Gastrocnemius medialis (tissue), 4 donors: ENCODE measurements around the gene GNAI3. TPM values are rescaled to one million over a fixed set of nuclear protein-coding genes. Genes with fewer than 3 reads are reported as not detected.

Source experiments
- ATAC-seq, 2 donors: fragments of 150-250 bp; one replicate each; pipeline ENCODE4 v1.9.1; 2016
- DNase-seq, 2 donors: peaks; one replicate each; pipeline ENCODE4 v3.0.0-alpha.2; 2019
- H3K27ac ChIP-seq, 4 donors: fragments of 200-600 bp; sonication (generic); 1 replicate in 1 of 4; 2 replicates in 3 of 4; pipeline ENCODE4 v1.5.1; 2016 to 2018; ENCODE audit warnings: mild to moderate bottlenecking in 2 of 4, moderate library complexity in 1 of 4
- H3K27me3 ChIP-seq, 3 donors: fragments of 200-600 bp; sonication (generic) in 2 of 3; 1 replicate in 1 of 3; 2 replicates in 2 of 3; pipeline versions ENCODE4 v1.5.1 to v1.6.0; 2016 to 2019; ENCODE audit warnings: mild to moderate bottlenecking in 1 of 3, moderate library complexity in 1 of 3
- H3K36me3 ChIP-seq, 2 donors: fragments of 200-600 bp; sonication (generic) in 1 of 2; one replicate each; pipeline ENCODE4 v1.5.1; 2017 to 2018
- H3K4me1 ChIP-seq, 2 donors: fragments of 200-600 bp; sonication (generic) in 1 of 2; one replicate each; pipeline ENCODE4 v1.5.1; 2016 to 2017; ENCODE audit warnings: mild to moderate bottlenecking in 2 of 2
- H3K4me3 ChIP-seq, 4 donors: fragments of 200-600 bp; sonication (generic) in 3 of 4; 1 replicate in 1 of 4; 2 replicates in 3 of 4; pipeline ENCODE4 v1.5.1; 2016 to 2019; ENCODE audit warnings: mild to moderate bottlenecking in 2 of 4
- H3K9me3 ChIP-seq, 3 donors: fragments of 200-600 bp; sonication (generic) in 2 of 3; 1 replicate in 1 of 3; 2 replicates in 2 of 3; pipeline ENCODE4 v1.5.1; 2016 to 2019
- POLR2A ChIP-seq, 2 donors: fragments of 450-650 bp; IDR thresholded peaks; one replicate each; pipeline ENCODE4 v1.6.1; 2017; ENCODE audit warnings: antibody characterized with exemption in 2 of 2, mild to moderate bottlenecking in 2 of 2, moderate library complexity in 2 of 2
- in situ Hi-C, 4 donors: fragments of 200-750 bp; cut with MboI; loops; one replicate each; pipeline versions ENCODE4 v1.15.0 to v1.8.0; 2017; ENCODE audit warnings: low sequenced_read_pairs in 4 of 4
- intact Hi-C: fragments of 100-400 bp; cut with DNase I; formaldehyde crosslinking; loops from one replicate; pipeline ENCODE4 v1.15.1; 2023; ENCODE audit warnings: low total_unique reads
- total RNA-seq, 4 donors: library from RNA; depleted of rRNA; stranded (reverse); fragments of >200 nt; gene quantifications; one replicate each; pipeline versions ENCODE4 v1.1.0 to v1.2.3, GENCODE V29; 2016
- TF ChIP-seq, protein P1 (sequence below), 5 experiments: fragments of 450-650 bp in 3 of 5; fragments of 200-600 bp in 2 of 5; sonication (generic) in 2 of 5; IDR thresholded peaks in 4 of 5; conservative IDR thresholded peaks in 1 of 5; 1 replicate in 4 of 5; 2 replicates in 1 of 5; pipeline ENCODE4 v1.5.1; 2016 to 2019; ENCODE audit warnings: antibody characterized with exemption in 5 of 5, mild to moderate bottlenecking in 3 of 5, moderate library complexity in 3 of 5

GNAI3 gene
- total RNA-seq, 4 donors from 2014 or later: 0.90 to 2.5 (median 1.8) TPM

DNA sequence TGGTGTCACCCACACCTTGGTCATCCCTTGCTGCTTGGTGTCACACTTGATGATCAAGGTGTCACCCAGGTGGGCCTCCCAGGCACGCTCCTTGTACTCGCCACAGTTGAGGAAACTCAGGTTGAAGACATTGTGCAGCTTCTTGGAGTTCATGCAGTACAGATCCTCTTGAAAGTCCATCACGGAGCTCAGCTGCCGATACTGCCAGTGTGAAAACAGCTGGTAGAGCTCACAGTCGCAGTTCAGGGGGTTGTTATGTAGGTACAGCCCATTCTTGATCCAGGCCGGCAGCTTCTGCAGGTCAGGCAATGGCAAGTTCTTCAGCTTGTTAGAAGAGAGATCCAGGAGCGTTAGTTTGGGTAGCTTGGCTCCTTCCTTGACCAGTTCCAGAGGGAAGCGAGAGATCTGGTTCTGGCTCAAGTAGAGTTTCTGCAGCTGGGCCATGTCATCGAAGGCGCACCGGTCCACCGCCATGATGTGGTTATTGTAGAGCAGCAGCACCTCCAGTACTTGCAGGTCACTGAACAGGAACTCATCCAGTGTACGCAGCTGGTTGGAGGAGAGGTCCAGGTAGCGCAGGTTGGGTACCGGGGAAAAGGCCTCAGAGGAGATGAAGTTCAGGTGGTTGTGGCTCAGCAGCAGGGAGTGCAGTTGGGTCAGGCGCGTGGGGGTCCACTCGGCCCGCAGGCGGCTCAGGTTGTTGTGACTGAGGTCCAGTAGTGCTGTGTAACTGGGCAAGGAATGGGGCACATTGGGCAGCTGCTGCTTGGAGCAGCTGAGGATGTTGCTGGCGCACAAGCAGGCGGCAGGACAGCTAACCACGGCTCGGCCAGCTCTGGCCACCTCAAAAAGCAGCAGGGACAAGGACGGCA, 40.2 kb upstream of the GNAI3 start:
- intact Hi-C loops (loop anchor here (2.0 kb wide), 1 partner anchor 23 kb away; no protein-coding TSS in a partner anchor), in situ Hi-C loops (no loop called here)
- TF ChIP-seq, protein P1, sequence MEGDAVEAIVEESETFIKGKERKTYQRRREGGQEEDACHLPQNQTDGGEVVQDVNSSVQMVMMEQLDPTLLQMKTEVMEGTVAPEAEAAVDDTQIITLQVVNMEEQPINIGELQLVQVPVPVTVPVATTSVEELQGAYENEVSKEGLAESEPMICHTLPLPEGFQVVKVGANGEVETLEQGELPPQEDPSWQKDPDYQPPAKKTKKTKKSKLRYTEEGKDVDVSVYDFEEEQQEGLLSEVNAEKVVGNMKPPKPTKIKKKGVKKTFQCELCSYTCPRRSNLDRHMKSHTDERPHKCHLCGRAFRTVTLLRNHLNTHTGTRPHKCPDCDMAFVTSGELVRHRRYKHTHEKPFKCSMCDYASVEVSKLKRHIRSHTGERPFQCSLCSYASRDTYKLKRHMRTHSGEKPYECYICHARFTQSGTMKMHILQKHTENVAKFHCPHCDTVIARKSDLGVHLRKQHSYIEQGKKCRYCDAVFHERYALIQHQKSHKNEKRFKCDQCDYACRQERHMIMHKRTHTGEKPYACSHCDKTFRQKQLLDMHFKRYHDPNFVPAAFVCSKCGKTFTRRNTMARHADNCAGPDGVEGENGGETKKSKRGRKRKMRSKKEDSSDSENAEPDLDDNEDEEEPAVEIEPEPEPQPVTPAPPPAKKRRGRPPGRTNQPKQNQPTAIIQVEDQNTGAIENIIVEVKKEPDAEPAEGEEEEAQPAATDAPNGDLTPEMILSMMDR (IDR thresholded peaks at IDR 0.05 in 4 of 5, conservative IDR thresholded peaks at IDR 0.05 in 1 of 5): no peak
- TF ChIP-seq POLR2A (IDR thresholded peaks at IDR 0.05): no peak
- no peaks in the 10 kb centered on the region for H3K9me3 ChIP-seq
- peak overlapping the region; percentile 86 to 89 (median 87) for H3K27ac ChIP-seq
- H3K4me3 ChIP-seq: peak overlapping the region in 3 of 4 donors; percentile 69 to 88 (median 70)
- H3K27me3 ChIP-seq: no peaks in the 10 kb centered on the region
- DNase-seq: no peak
- H3K4me1 ChIP-seq: peaks cover 11 to 39% of the 10 kb centered on the region in 2 donors
- no peaks in the 10 kb centered on the region for H3K36me3 ChIP-seq
- ATAC-seq: peak; percentile 18 to 28

DNA sequence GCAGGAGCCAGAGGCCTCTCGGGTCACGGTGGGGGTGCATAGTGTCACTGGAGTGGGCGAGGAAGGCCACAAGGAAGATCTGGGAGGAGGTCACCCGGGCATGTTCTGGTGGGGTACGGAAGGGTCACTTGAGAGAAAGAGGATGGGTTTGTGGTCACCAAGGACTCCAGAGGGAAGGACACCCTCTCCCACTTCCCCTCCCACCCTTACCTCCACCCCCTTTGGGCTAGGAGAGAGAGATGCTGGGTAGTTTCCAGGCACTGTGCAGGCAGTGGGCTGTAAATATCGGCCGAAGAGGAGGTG, 39.6 kb upstream of the GNAI3 start:
- Histone ChIP-seq H3K27me3 (no peaks in the 10 kb centered on the region), H3K9me3 (no peaks in the 10 kb centered on the region), H3K36me3 (no peaks in the 10 kb centered on the region), H3K4me3 (peak overlapping the region; percentile 56 to 88 (median 70)), H3K4me1 (peaks cover 11 to 39% of the 10 kb centered on the region in 2 donors), H3K27ac (peak overlapping the region; percentile 86 to 89 (median 87))
- TF ChIP-seq, protein P1 (IDR thresholded peaks at IDR 0.05 in 4 of 5, conservative IDR thresholded peaks at IDR 0.05 in 1 of 5): no peak
- TF ChIP-seq POLR2A (IDR thresholded peaks at IDR 0.05): no peak
- ATAC-seq (peak; percentile 10 to 22), DNase-seq (no peak)
- in situ Hi-C loops (no loop called here), intact Hi-C loops (loop anchor here (2.0 kb wide), 1 partner anchor 24 kb away; no protein-coding TSS in a partner anchor)

DNA sequence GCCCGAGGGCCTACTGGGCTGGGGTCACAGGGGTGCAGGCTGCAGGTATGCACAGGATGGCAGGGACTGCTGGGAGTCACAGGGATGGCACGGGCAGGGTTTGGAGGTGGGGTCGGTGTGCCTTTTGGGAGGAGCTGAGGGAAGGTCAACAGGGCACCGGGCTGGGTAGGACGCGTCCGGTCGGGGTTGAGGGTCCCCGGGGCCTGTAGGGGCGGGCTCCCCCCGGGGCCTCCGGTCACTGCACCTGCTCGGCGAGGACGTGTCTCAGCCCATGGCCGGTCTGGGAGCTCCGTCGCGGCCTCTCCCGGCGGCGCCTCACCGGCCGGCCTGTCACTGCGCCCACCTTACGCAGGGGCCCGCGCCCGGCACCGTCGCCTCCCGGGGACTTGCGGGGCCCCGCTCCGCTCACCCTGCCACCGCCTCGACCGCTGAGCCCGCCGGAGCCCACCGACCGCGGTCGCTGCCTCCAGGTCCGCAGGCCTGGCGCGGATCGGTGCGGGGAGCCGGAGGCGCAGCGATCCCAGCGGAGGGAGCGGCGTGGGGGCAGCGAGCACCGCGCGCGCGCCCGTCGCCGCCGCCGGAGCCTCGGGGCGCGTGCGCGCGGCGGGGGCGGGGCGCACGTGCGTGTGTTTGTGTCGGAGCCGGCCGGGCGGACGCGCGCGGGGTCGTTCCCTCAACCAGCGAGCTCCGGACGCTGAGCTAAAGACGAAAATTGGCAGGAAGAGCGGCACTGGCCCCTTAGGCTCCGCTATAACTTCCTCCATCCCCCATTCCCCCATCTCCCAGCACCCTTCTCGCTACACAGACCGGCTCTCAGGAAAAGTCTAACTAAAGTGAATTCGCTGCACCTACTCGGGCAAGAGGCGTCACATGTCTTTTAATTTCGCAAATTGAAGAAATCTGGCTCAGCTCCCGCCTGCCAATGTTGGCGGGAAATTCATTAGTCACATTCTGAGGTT, 39.0 kb upstream of the GNAI3 start, which contains the start of gene AMIGO1:
Gene AMIGO1, minus strand, starts transcription at position 552 of the 959 bp plus-strand sequence. CDS start 815 bp downstream, outside the sequence.
- peak in 1 of 2 donors; percentile 54 for DNase-seq
- H3K27me3 ChIP-seq: no peaks in the 10 kb centered on the region
- H3K9me3 ChIP-seq: no peaks in the 10 kb centered on the region
- peaks cover 11 to 39% of the 10 kb centered on the region in 2 donors for H3K4me1 ChIP-seq
- in situ Hi-C loops: no loop called here
- peak; percentile 80 to 83 for ATAC-seq
- peak within 1 kb of the TSS; percentile 56 to 88 (median 70) for H3K4me3 ChIP-seq
- intact Hi-C loops: loop anchor here (2.0 kb wide), 1 partner anchor 25 kb away; no protein-coding TSS in a partner anchor
- TF ChIP-seq POLR2A (IDR thresholded peaks at IDR 0.05): peak; percentile 10 to 36
- TF ChIP-seq, protein P1 (IDR thresholded peaks at IDR 0.05 in 4 of 5, conservative IDR thresholded peaks at IDR 0.05 in 1 of 5): no peak
- no peaks in the 10 kb centered on the region for H3K36me3 ChIP-seq
- peak within 1 kb of the TSS; percentile 86 to 89 (median 87) for H3K27ac ChIP-seq

DNA sequence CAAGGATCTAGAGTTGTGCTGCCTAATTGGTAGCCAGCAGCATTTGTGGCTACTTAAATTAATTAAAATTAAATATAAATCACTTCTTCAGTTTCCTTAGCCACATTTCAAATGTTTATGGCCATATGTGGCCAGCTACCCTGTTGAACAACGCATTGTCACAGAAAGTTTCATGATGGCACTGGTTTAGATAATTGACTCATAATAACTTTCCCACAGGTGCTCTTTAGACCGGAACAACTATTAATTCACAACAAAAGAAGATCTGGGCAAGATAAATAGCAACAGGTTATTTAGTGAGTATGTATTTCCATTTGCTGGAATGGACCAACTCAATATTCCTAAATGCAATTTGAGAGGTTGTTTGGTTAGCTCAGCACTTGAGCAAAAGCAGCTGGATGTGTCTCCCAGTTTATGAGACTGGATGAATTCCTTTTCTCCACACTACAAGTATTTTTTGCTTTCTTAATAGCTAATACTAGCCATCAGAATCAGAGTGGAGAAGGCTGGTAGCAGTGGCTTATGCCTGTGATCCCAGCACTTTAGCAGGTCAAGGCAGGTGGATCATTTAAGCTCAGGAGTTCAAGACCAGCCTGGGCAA, 35.2 kb upstream of the GNAI3 start:
- Histone ChIP-seq H3K36me3 (no peaks in the 10 kb centered on the region), H3K9me3 (no peaks in the 10 kb centered on the region), H3K27me3 (no peaks in the 10 kb centered on the region), H3K27ac (no peak overlapping the region), H3K4me3 (no peak overlapping the region), H3K4me1 (peaks cover 11 to 14% of the 10 kb centered on the region in 2 donors)
- intact Hi-C loops (no loop called here), in situ Hi-C loops (no loop called here)
- ATAC-seq (no peak), DNase-seq (no peak)
- no peak for TF ChIP-seq POLR2A (IDR thresholded peaks at IDR 0.05)
- TF ChIP-seq, protein P1 (IDR thresholded peaks at IDR 0.05 in 4 of 5, conservative IDR thresholded peaks at IDR 0.05 in 1 of 5): no peak
